T-helper 1 cell treated with Interleukin-12 subunit alpha and Interleukin-12 subunit beta and Interleukin-4 antibody, amounts not matched to agents 30 ng/mL and 1 ng/mL, for 36 hours (primary cell): ENCODE data around the gene ELOB. TPM values are rescaled to one million over a fixed set of nuclear protein-coding genes. Genes with fewer than 3 reads are reported as not detected.

Experiments
- intact Hi-C: fragments of 100-400 bp; cut with micrococcal nuclease; formaldehyde crosslinking; loops from one replicate; pipeline ENCODE4 v1.15.1; 2024
- total RNA-seq: library from RNA; stranded (reverse); gene quantifications from 2 replicates; pipeline ENCODE4 v1.2.3, GENCODE V29; 2022

ELOB gene
- total RNA-seq, 1 donor from 2014 or later, result 264 TPM

DNA sequence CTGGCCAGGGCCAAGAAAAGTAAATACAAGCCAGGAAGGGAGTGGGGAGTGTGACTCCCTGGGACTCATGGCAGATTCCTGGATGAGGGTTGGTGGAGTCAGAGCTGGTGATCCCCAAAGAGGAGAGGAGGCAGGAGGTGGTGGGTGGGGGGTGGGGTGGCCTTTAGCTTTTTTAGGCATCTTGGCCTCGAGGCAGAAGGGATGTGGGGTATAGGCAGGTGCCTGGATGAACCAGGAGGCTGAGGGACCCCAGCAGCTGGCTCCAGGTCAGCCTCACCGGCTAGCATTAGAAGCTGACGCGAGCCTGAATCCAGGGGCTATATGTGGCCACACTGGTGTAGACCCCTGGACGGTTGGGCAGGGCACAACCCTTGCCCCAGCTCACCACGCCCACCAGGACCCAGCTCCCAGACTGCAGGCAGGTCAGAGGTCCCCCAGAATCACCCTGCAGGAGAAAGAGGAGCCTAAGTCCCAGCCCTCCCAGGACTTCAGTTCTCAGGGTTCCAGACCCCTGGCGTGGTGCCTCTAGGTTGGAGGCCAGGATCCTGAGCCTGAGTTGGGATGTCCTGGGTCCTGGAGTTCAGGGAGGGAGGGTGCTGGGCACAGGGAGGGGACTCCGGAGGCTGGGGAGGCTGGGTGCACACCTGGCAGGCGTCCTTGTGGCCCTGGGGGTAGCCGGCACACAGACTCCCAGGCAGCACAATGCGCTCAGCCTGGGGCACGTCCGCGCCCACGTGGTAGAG, 7.4 kb upstream of the ELOB start:
- intact Hi-C loops, result no loop called here

DNA sequence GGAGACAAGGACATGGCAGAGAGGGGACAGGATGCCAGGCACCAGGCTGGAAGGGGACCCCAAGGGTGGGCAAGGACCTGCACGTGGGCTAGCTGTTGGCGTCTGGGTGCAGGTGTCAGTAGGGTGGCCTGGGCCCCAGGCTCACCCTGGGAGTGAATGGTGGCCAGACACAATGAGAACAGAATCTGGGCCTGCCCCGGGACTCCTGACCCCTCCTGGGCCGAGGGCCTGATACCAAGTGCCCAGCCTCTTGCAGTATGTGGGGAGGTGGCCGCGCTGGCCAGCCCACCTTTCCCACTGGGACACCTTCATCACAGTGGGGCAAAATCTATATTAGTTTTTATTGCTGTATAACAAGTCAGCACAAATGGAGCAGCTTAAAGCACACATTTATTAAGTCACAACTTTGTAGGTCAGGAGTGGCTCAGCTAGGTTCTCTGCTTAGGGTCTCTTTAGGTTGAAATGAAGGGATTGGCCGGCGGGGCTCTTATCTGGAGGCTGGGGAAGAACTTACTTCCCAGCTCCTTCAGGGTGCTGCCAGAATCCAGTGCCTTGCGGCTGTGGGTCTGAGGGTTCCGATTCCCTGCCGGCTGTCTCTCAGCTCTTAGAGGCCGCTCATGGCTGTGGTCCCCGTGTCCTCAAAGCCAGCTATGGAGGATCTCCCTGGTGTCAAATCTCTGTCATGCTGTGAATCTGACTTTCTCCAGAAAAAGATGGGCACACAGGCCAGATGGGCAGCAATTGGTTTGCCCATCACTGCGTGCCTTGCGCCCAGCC, 6.7 kb upstream of the ELOB start:
- intact Hi-C loops, result no loop called here

DNA sequence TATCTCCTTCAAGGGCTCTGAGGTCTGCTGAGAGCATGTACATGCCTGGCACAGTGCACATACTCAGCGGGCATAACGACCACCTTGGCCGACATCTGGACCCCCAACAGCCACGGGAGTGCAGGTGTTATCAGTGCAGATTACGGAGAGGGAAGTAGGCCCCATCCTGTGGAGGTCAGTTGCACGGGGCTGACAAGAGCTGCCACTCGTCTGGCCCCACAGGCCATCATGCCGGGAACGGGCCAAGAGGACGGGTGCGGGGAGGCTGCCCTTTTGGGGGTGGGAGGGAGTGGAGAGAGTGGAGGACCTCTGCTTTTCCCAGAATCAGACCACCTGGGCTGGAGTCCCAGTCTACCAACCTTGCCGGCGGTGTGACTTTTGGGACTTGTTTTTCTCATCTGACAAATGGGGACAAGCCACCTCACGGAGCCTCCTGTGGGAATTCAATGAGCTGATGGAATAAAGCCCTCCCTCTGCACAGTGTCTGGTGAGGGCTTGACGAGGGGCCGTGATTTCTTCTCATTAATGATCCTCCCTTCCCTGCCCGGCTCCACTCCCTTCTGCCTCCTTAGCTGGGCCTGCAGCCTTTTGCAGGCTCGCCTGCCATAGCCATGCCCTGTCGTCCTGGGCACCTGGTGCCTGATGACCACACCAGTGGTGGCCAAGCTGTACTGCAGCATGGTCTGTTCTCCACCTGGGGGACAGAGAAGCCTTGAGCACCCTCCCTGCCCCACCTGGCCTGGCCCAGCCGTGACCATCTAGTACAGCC, 5.7 kb upstream of the ELOB start:
- intact Hi-C loops, result no loop called here

DNA sequence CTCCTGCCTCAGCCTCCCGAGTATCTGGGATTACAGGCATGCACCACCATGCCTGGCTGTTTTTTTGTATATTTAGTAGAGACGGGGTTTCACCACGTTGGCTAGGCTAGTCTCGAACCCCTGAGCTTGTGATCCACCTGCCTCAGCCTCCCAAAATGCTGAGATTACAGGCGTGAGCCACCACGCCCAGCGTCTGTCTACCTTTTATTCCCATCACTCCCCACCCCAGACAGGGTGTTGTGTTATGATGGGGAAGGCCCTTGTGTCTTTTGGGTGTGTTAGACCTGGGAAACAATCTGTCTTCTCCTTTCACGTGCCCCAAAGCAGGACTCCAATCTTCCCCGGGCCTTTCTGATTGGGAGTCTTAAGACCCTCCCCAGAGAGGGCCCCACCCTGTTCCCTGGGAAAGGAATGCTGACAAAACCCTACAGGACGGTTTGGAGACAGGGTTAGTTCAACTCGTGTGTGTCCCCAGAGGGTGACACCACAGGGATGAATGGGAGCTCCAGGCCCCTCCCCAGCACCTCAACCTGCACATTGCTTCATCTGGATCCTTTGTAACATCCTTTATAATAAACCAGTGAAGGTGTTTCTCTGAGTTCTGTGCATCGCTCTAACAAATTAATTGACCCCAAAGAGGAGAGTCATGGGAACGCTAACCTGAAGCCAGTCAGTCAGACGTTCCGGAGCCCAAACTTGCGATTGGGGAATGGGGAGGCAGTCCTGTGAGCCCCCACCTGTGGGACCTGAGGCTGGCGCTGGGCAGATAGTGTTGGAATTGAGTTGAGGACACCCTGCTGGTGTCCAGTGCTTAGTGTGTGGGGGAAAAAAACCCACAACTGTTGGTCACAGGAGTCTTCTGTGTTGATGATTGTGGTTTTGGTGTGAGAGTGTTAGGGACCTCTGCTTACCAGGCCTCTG, 3.2 kb upstream of the ELOB start:
- intact Hi-C loops, result loop anchor here (5.0 to 10.0 kb wide), 3 partner anchors 98 to 575 kb away; partner anchors contain the start of genes FLYWCH1, KCTD5 and MLST8

DNA sequence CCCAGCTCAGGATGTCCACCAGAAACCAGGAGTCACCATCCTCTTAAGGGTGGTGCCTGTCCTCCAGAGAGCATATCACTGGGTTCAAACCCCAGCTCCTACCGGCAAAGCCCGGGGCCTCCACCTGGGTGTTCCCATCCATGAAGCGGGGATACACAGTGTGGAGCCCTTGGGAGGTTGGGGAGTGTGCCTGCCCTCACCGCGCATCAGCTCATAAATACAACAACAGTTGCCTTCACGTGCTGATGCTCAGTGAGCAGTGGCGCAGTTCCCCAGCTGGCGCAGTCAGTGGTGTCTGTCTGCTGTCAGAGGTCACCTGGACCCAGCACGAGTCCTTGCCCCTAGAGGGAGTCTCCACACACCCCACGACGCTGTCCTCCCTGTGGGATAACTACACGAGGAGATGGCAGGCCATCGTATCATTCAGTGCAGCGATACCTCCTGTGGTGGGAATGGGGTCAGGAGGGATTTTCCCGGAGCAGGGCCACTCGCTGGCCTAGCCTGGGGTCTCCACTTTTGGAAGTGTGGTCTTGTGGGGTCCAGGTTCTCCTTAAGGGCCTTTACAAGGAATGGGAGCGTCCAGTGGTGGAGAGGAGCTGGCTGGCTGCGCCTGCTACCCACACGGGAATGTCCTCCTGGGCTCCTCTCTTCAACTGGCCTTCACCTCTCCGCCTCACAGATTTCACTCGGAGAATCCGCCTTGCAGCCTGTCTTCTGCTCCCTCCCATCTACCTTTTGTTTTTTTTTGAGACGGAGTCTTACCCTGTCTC, 2.3 kb upstream of the ELOB start:
- intact Hi-C loops, result loop anchor here (5.0 to 10.0 kb wide), 3 partner anchors 97 to 575 kb away; partner anchors contain the start of genes FLYWCH1, KCTD5 and MLST8

DNA sequence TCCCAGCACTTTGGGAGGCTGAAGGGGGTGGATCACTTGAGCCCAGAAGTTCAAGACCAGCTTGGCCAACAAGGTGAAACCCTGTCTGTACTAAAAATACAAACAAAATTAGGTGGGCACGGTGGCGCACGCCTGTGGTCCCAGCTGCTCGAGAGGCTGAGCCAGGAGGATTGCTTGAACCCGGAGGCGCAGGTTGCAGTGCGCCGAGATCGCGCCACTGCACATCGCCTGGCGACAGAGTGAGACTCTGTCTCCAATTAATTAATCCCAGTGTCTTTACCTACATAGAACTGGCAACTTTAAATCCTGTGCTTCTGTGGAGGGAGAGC, 1.5 kb upstream of the ELOB start:
- intact Hi-C loops, result loop anchor here (5.0 to 10.0 kb wide), 3 partner anchors 96 to 574 kb away; partner anchors contain the start of genes FLYWCH1, KCTD5 and MLST8

DNA sequence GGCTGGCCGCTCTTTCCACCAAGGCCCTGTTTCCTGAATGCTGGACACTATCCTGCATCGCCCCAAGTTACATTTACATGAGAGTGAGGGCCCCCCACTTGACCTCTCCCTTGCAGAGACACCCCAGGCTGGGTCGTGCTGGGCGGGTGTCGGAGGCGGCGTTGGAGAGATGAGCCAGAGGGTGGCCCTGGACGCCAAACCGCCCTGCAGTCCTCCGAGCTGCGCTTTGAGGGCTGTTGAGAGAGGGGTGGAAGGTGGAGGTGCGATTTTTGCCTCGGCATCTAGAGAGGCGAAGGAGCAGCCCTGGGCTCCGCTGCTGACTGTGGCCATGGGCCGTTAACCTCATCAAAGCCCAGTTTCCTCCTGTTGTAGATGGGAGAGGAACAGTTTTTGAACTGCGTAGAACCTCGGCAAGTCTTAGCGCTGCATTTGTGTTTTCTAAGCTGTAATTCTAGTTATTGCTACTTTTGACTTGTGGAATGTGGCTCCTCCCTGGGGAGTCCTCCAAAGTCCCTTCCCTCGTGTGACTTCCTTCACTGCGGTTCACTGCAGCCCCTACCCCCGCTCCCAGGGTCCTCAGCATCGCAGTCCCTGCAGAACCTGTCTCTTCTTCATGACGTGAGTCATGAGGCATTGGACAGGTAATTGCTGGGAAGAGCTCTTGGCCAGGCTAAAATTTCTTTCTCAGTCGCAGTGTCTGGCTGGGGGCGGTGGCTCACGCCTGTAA, 986 bp upstream of the ELOB start:
- intact Hi-C loops, result loop anchor here (1.0 to 10.0 kb wide), 7 partner anchors 26 to 573 kb away; partner anchors contain the start of genes E4F1, FLYWCH1, KCTD5 and MLST8

DNA sequence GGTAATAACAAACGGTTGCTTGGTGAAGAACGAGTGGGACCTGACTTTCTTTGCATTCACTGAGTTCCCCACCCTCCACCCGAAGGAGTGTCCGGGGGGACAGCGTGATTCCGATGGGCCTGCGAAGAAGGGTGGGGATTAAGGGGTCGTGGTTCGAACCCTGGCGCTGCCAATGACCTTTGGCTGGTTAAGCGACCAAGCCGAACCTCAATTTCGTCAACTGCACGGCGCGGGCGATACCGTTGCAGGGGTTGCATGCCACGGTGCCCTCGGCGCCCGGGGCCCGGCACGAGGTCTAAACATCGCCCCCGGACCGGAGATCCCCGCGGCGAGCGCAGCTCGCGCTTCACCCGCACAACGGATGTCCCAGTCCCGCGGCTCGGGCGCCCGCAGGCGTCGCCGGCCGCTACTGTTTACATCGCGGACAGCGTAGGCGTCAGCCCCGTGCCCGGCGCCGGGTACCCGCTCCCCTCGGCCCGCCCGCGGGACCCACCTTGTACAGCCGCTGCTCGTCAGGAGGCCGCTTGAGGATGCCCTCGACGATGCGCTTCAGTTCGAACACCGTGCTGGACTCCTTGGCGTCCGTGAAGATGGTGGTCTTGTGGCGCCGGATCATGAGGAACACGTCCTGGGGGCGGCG, 460 bp downstream of the ELOB start:
- intact Hi-C loops, result loop anchor here (1.0 to 10.0 kb wide), 7 partner anchors 24 to 572 kb away; partner anchors contain the start of genes E4F1, FLYWCH1, KCTD5 and MLST8

DNA sequence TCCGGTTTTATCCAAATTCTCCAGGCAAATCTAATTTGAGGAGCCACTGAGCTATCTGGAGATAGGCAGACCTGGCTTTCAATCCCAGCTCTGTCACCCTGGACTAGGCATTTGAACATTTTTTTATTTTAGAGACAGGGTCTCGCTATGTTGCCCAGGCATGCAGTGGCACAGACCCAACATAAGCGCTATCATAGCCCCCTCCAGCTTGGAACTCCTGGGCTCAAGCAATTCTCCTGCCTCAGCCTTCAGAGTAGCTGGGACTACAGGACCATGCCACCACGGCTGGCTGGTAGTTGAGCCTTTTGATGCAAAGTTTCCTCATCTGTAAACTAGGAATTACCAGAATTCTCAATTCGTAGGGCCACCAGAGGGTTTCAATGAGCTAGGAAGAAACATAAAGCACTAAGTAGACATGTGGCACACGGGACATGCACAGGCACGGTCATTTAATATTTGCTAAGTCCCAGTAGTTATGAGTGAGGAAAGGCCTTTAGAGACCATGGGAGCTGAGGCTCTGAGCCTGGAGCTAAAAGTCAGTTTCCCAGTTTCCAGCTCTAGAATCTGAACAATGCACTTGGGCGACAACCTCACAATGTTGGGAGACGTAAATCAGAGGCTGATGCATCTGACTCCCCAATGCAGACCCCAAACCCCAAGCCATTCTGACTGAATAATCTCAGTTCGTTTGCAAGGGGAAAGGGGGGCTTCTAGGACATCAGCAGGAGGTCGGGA, 1.1 kb downstream of the ELOB start:
- intact Hi-C loops, result loop anchor here (2.0 to 10.0 kb wide), 4 partner anchors 94 to 571 kb away; partner anchors contain the start of genes E4F1, FLYWCH1, KCTD5 and MLST8

DNA sequence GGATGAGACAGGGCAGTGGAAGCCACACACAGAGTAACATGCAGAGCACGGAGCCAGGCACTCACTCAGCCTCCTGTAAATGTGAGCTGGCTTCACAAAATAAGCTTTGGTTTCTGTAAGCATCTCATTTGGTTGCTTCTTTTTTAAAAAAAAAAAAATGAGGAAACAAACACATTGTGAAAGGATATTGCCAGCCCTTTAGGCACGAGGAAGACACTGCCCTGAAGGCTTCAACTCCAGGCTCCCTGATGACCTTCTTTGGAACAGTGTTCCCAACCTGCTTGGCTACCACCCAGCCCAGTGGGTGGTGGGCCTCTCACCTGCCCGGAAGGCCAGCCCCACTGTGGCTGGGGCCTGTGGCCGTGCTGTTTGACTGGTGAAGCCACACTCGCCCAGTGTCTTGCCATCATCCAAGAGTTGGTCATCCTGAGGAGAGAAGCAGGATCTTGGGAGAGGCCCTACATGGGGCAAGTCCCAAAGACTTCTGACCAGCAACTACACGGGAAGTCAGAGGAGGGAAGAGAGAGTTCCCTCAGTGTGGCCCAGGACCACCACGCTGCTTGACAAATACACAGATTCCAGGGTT, 1.9 kb downstream of the ELOB start:
- intact Hi-C loops, result loop anchor here (5.0 to 10.0 kb wide), 3 partner anchors 93 to 570 kb away; partner anchors contain the start of genes FLYWCH1, KCTD5 and MLST8

DNA sequence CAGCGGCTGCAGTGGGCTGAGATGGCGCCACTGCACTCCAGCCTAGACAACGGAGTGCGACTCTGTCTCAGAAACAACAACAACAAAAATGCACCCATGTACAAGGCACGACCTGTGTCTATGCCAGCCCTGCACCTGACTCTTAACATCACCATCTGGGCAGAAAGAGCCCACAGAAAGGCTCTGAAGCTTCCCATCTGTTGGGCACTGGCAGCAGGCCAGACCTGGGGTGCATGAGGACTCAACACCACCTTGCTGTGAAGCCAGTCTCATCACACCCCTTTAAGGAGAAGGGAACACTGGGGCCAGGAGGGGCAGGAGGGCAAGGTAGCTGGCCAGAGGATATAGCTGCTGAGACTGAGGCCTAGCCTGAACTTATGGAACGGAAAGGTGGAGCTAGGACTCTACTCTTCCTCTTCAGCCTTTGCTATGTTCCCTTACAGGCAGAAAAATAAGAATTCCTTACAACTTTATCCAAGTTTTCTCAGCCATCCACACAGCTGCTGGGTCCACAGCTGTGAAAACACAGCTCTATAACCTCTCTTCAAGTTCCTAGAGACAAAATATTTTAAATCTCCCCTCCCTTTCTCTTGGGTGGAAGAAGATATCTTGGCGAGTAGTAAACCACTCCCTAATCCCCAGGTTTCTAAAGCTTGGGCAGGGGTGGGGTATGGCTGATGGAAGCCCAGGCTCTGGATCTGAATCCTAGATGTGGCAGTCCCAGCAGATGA, 2.8 kb downstream of the ELOB start:
- intact Hi-C loops, result loop anchor here (10.0 kb wide), 1 partner anchor 570 kb away; the partner anchor contains the start of gene MLST8

DNA sequence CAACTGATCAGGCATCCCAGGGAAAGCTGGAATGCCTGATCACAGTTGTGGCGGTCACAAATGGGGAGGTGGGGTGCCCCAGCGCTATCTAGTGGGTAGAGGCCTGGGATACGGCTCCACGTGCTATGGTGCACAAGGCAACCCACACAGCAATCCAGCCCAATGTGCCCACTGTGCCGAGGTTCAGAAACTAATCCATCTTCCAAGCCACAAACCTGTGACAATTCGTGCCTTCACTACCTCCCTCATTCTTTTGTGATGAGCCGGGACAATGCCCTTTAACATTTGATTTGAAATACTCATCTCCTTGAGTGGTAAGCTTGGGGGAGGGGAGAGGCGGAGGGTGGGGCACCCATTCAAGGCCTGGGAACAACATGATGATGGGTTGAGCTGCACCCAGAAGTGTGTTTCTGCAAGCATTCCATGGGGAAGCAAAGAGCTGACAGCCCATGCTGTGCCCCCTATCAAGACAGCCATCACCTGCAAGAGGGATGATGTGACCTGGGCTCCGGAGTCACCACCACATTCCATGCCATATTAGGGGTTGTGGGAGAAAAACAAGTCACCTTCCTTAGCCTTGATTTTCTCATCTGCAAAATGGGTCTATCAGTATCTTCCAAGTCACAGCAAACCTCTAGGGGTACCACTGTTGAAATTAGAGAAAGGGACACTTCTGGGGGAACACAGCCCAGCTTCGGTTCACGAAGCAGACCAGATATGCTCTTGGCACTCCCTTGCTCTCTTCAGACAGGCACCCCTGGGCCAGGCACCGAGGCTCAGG, 3.7 kb downstream of the ELOB start:
- intact Hi-C loops, result loop anchor here (10.0 kb wide), 1 partner anchor 569 kb away; the partner anchor contains the start of gene MLST8

DNA sequence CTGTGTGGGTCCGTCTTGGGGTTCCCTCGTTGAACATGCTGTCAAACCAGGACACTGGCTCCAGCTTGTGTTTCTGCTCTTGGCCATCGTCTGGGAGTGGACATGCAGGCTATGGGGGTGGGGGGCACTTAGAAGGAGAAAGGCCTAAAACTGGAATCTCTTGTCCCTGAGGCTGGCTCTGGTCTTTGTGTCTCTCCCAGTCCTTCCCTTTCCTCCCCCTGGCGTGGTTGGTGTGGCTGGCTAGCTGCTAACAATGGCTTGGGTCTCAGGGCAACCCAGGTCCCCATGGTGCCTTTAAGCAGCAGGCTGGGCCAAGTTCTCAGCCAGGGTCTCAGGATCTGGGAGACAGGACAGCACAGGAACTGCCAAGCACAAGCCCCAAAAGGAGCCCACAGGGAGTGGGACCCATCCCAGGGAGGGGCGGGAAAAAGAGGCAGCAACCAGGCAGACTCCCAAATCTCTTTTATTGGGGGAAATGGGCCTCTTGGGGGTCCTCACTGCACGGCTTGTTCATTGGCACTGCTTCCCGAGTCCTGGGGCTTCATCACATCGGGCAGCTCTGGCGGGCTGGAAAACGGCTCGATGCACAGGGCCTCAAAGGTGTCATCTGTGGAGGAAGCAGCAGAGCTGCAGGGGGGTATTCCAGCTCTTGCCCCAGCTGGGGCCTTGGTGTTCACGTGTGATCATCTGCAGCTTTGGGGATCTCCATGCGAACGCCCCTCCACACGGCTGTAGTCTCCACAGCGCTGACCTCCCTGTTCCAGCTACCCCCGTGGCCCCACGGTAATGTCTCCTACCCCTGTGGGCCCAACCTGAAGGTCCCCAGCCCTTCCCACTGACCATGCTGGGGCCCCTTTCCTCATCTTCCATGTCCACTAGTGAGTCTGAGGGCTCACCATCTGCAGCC, 5.3 kb downstream of the ELOB start:
- intact Hi-C loops, result loop anchor here (10.0 kb wide), 1 partner anchor 567 kb away; the partner anchor contains the start of gene MLST8
